WTC11 (cell line): Measurements from ENCODE around the gene VCX3B. TPM values are rescaled to one million over a fixed set of nuclear protein-coding genes. Genes with fewer than 3 reads are reported as not detected.
"Not testable (repeated sequence)": the region's sequence is repeated elsewhere in the genome, so short reads cannot be mapped to it uniquely, and the experiment has no call there.

ENCODE experiments used
- ATAC-seq: fragments of 200-7000 bp; cut with Tn5 transposase; 2 replicates; pipeline ENCODE4 v1.10.0; 2021; ENCODE audit warnings: mild to moderate bottlenecking, moderate library complexity
- CTCF ChIA-PET: fragments of 300-600 bp; sonication (Branson Sonifier 250); formaldehyde crosslinking; loops from one replicate; lab custom pipeline; 2021; ENCODE audit warnings: antibody characterized with exemption; lab: Charles Lee
- POLR2A ChIA-PET: fragments of 350-600 bp; sonication (Branson Sonifier 250); formaldehyde crosslinking; loops from one replicate; lab custom pipeline; 2021; ENCODE audit warnings: antibody characterized with exemption; lab: Charles Lee
- DNase-seq: peaks from one replicate; pipeline ENCODE4 v3.0.0; 2021; ENCODE audit warnings: low spot score
- H3K27ac Mint-ChIP-seq: 2 replicates; pipeline ENCODE4 v1.8.0; 2021; ENCODE audit warnings: mixed read lengths
- H3K27me3 Mint-ChIP-seq: 2 replicates; pipeline ENCODE4 v1.8.0; 2021; ENCODE audit warnings: low read depth, mild to moderate bottlenecking, moderate library complexity, mixed read lengths
- H3K36me3 Mint-ChIP-seq: 2 replicates; pipeline ENCODE4 v1.8.0; 2021; ENCODE audit warnings: mixed read lengths
- H3K4me1 Mint-ChIP-seq: 2 replicates; pipeline ENCODE4 v1.8.0; 2022; ENCODE audit warnings: mixed read lengths
- H3K4me3 Mint-ChIP-seq: 2 replicates; pipeline ENCODE4 v1.8.0; 2021; ENCODE audit warnings: mild to moderate bottlenecking, moderate library complexity, mixed read lengths
- H3K9me3 Mint-ChIP-seq: 2 replicates; pipeline ENCODE4 v1.8.0; 2021; ENCODE audit warnings: mixed read lengths
- ATF1 ChIP-seq: sonication (generic); formaldehyde crosslinking; IDR thresholded peaks from 2 replicates; pipeline ENCODE4 v1.8.1; 2023; ENCODE audit warnings: mild to moderate bottlenecking, moderate library complexity, missing genetic modification reagents
- JAZF1 ChIP-seq: fragments of 250-450 bp; sonication (Bioruptor Pico); IDR thresholded peaks from 2 replicates; pipeline ENCODE4 v1.9.0; 2021; ENCODE audit warnings: moderate library complexity, mild to moderate bottlenecking, inconsistent platforms
- NR1H2 ChIP-seq: sonication (generic); formaldehyde crosslinking; IDR thresholded peaks from 2 replicates; pipeline ENCODE4 v1.9.0; 2021; ENCODE audit warnings: mild to moderate bottlenecking, moderate library complexity, missing genetic modification reagents
- NR3C1 ChIP-seq: sonication (generic); formaldehyde crosslinking; conservative IDR thresholded peaks from 2 replicates; pipeline ENCODE4 v1.8.1; 2023; ENCODE audit warnings: low read depth, mild to moderate bottlenecking, missing genetic modification reagents
- PRDM15 ChIP-seq: sonication (generic); formaldehyde crosslinking; IDR thresholded peaks from 2 replicates; pipeline ENCODE4 v1.8.0; 2022; ENCODE audit warnings: missing genetic modification reagents
- SOX15 ChIP-seq: fragments of 250-450 bp; sonication (Bioruptor Pico); IDR thresholded peaks from 2 replicates; pipeline ENCODE4 v1.9.0; 2021; ENCODE audit warnings: mild to moderate bottlenecking
- USF1 ChIP-seq: sonication (generic); formaldehyde crosslinking; IDR thresholded peaks from 2 replicates; pipeline ENCODE4 v1.8.0; 2022; ENCODE audit warnings: mild to moderate bottlenecking, missing genetic modification reagents
- ZNF121 ChIP-seq: sonication (generic); formaldehyde crosslinking; IDR thresholded peaks from 2 replicates; pipeline ENCODE4 v1.8.0; 2023; ENCODE audit warnings: missing genetic modification reagents
- total RNA-seq: library from RNA; stranded (reverse); gene quantifications from 3 replicates; pipeline ENCODE4 v1.2.3, GENCODE V29; 2021
- TF ChIP-seq, protein P1 (sequence below): fragments of 250-450 bp; sonication (Bioruptor Pico); IDR thresholded peaks from 2 replicates; pipeline ENCODE4 v1.9.0; 2021; ENCODE audit warnings: moderate library complexity, mild to moderate bottlenecking, inconsistent platforms, borderline replicate concordance
- TF ChIP-seq, protein P2 (sequence below): sonication (generic); formaldehyde crosslinking; IDR thresholded peaks from 2 replicates; pipeline ENCODE4 v1.8.1; 2023; ENCODE audit warnings: mild to moderate bottlenecking, missing genetic modification reagents, moderate library complexity

VCX3B gene
- total RNA-seq, 1 experiment from 2014 or later: not detected

DNA sequence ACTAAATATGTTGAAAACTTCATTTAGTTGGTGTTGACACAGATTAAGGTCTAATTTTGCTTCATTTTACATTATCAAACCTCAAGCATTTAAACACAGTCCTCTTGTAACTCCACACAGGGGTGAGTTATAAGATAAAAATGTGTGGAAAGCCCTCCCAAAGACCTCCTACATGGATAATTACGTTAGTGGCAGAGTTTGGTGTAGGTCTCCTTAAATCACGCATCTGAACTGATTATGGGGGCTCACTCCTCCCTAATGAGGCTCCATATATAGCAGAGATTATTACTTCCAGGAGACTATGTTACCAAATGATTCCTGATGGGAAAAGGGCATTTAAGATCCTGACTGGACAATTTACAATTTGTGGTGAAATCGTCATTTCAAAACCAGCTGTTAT is 32.2 kb upstream of the VCX3B start (continued):
- TF ChIP-seq, protein P1, sequence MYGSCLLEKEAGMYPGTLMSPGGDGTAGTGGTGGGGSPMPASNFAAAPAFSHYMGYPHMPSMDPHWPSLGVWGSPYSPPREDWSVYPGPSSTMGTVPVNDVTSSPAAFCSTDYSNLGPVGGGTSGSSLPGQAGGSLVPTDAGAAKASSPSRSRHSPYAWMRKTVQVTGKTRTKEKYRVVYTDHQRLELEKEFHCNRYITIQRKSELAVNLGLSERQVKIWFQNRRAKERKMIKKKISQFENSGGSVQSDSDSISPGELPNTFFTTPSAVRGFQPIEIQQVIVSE (CRISPR knock-in tag): no peak
- TF ChIP-seq, protein P2, sequence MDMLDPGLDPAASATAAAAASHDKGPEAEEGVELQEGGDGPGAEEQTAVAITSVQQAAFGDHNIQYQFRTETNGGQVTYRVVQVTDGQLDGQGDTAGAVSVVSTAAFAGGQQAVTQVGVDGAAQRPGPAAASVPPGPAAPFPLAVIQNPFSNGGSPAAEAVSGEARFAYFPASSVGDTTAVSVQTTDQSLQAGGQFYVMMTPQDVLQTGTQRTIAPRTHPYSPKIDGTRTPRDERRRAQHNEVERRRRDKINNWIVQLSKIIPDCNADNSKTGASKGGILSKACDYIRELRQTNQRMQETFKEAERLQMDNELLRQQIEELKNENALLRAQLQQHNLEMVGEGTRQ (CRISPR knock-in tag): no peak
- no peak for TF ChIP-seq ZNF121

- Mint-ChIP-seq H3K4me1 (no peaks in the 10 kb centered on the region), H3K9me3 (no peaks in the 10 kb centered on the region), H3K27ac (no peak overlapping the region), H3K4me3 (no peak overlapping the region), H3K36me3 (no peaks in the 10 kb centered on the region), H3K27me3 (no peaks in the 10 kb centered on the region)
- POLR2A ChIA-PET: no interaction called here
- TF ChIP-seq NR1H2 (no peak), JAZF1 (CRISPR knock-in tag) (no peak), ATF1 (no peak)
- no peak for DNase-seq
- no peak for ATAC-seq
- CTCF ChIA-PET: no interaction called here
These were observed 31.2 kb upstream of the VCX3B start for GRCh38 chrX:8433109-8434062.

- Mint-ChIP-seq H3K36me3 (no peaks in the 10 kb centered on the region), H3K27me3 (no peaks in the 10 kb centered on the region), H3K4me1 (no peaks in the 10 kb centered on the region), H3K27ac (no peak overlapping the region), H3K4me3 (no peak overlapping the region), H3K9me3 (peaks cover 6% of the 10 kb centered on the region; the same call in 1 of the 2 replicates)
- ATAC-seq (no peak), DNase-seq (no peak)
- CTCF ChIA-PET: no interaction called here
- POLR2A ChIA-PET: no interaction called here
- TF ChIP-seq, protein P2 (CRISPR knock-in tag): no peak
- TF ChIP-seq NR3C1 (CRISPR knock-in tag): no peak
- TF ChIP-seq PRDM15 (CRISPR knock-in tag): no peak
- TF ChIP-seq SOX15 (CRISPR knock-in tag): no peak
- no peak for TF ChIP-seq USF1
These were observed 17.3 kb upstream of the VCX3B start for GRCh38 chrX:8447368-8447767.

GRCh38 chrX:8452343-8452742 is 12.3 kb upstream of the VCX3B start:
- POLR2A ChIA-PET, H3K27ac Mint-ChIP-seq, ATAC-seq, CTCF ChIA-PET, H3K27me3 Mint-ChIP-seq, H3K4me1 Mint-ChIP-seq, H3K4me3 Mint-ChIP-seq, H3K36me3 Mint-ChIP-seq, H3K9me3 Mint-ChIP-seq, DNase-seq: not testable (repeated sequence)
